Natural killer cell (primary cell): ENCODE measurements around the gene AEBP1. TPM values are rescaled to one million over a fixed set of nuclear protein-coding genes. Genes with fewer than 3 reads are reported as not detected.

Experiments
- ATAC-seq, 3 donors: fragments of 150-1000 bp in 2 of 3; fragments of 200-7000 bp in 1 of 3; cut with Tn5 transposase; 1 replicate in 1 of 3; 2 replicates in 2 of 3; pipeline ENCODE4 v1.10.0; 2021; ENCODE audit warnings: mild to moderate bottlenecking in 2 of 3, moderate library complexity in 2 of 3
- DNase-seq, 2 donors: peaks; one replicate each; pipeline versions ENCODE4 v3.0.0 to v3.0.0-alpha.2; 2013 to 2021; ENCODE audit warnings: mixed read lengths in 1 of 2
- H3K27ac ChIP-seq: one replicate; pipeline ENCODE4 v1.5.1; 2013; ENCODE audit warnings: mild to moderate bottlenecking, low read length
- H3K27me3 ChIP-seq: one replicate; pipeline ENCODE4 v1.6.1; 2013; ENCODE audit warnings: low read length; ENCODE audit not compliant: control insufficient read depth, insufficient read depth
- H3K36me3 ChIP-seq: one replicate; pipeline ENCODE4 v1.6.1; 2013; ENCODE audit warnings: low read length; ENCODE audit not compliant: control insufficient read depth, insufficient read depth
- H3K4me1 ChIP-seq: one replicate; pipeline ENCODE4 v1.6.1; 2013; ENCODE audit warnings: low read length; ENCODE audit not compliant: control insufficient read depth, insufficient read depth
- H3K4me3 ChIP-seq: one replicate; pipeline ENCODE4 v1.5.1; 2013; ENCODE audit warnings: low read length
- H3K9me3 ChIP-seq: one replicate; pipeline ENCODE4 v1.6.1; 2013; ENCODE audit warnings: low read length; ENCODE audit not compliant: control insufficient read depth, insufficient read depth
- H3K27ac Mint-ChIP-seq, 2 donors: one replicate each; pipeline ENCODE4 v1.8.0; 2022; ENCODE audit warnings: mild to moderate bottlenecking in 2 of 2, mixed read lengths in 2 of 2, moderate library complexity in 1 of 2
- H3K27me3 Mint-ChIP-seq, 2 donors: one replicate each; pipeline ENCODE4 v1.8.0; 2022; ENCODE audit warnings: low read depth in 2 of 2, mixed read lengths in 2 of 2
- H3K36me3 Mint-ChIP-seq: one replicate; pipeline ENCODE4 v1.8.0; 2022; ENCODE audit warnings: mixed read lengths
- H3K4me1 Mint-ChIP-seq, 2 donors: one replicate each; pipeline ENCODE4 v1.8.0; 2022; ENCODE audit warnings: mixed read lengths in 2 of 2
- H3K4me3 Mint-ChIP-seq: one replicate; pipeline ENCODE4 v1.8.0; 2022; ENCODE audit warnings: mild to moderate bottlenecking, moderate library complexity, mixed read lengths
- H3K9me3 Mint-ChIP-seq, 2 donors: one replicate each; pipeline ENCODE4 v1.8.0; 2022; ENCODE audit warnings: mixed read lengths in 2 of 2
- WGBS: methylation state at CpG from one replicate; pipeline ENCODE4 v1.1.7; 2013; ENCODE audit warnings: missing lambda C conversion rate; ENCODE audit not compliant: insufficient coverage; 5-methylcytosine and 5-hydroxymethylcytosine counted together
- intact Hi-C: fragments of 100-400 bp; cut with micrococcal nuclease; formaldehyde crosslinking; loops from one replicate; pipeline ENCODE4 v1.14.2; 2022
- total RNA-seq, 4 donors: library from RNA; stranded (reverse); fragments of 120-200 nt in 1 of 4; gene quantifications; one replicate each; pipeline versions ENCODE4 v1.2.3 to v1.2.4, GENCODE V29; 2013 to 2022
- TF ChIP-seq, protein P1 (sequence below): fragments of 200-600 bp; IDR thresholded peaks from one replicate; pipeline ENCODE4 v1.8.0; 2022; ENCODE audit warnings: antibody characterized with exemption

Gene AEBP1
- total RNA-seq, 3 donors from 2014 or later (not counting 1 experiment from before 2014, with no cell fraction given), result 3.3 to 9.0 (median 6.4) TPM

DNA sequence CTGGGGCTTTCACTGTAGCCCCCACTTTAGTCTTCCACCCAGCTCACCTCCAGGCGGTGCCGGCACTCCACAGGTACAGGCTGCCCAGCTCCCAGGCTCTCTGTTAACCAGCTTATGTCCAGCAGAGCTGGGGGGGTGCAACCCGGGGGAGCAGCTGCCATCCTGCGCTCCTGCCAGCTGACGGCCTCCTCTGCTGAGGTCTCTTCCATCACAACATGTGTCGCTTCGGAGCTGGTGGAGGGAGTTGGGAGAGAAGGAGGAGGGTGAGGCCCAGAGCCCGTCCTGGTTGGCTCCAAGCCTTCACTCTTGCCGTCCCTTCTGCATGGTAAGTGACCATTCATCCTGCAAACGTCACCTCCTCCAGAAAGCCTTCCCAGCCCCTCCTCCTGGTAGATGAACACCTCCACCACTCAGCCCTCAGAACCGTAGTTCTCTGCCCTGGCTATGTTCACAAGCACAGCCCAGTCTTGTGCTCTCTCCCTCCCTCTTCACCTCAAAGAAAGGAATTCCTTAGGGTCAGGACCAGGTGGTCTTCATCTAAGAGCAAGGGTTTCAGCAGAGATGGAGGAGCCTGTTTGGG lies 23.4 kb upstream of the AEBP1 start:
- peaks cover 42% of the 10 kb centered on the region for H3K36me3 ChIP-seq

DNA sequence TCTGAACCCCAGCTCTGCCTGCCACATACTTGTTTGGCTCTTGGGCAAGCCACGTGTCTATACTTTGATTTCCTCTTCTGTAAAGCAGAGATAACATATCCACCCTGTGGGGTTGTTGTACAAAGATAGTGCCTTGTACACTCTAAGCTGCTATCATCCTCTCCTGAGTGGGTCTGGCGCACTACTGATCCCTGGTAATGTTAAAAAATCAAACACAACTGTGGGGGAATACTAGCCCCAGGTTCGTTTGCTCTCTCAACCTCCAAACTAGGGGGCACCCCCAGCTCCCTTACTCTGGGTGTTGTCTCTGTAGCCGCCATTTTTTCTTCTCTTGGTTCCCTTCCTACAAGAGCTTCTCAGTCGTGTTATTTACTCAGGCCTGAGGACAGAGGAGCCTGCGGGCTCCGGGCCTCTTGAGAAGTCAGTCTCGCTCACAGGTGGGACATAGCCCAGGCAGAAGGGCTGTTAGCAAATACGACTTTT lies 22.8 kb upstream of the AEBP1 start:
- H3K27me3 Mint-ChIP-seq, result no peaks in the 10 kb centered on the region
- peaks cover 37% of the 10 kb centered on the region for H3K36me3 ChIP-seq
- H3K4me3 ChIP-seq, result peak overlapping the region; percentile 93
- ATAC-seq, result no peak
- peak in 1 of 2 donors; percentile 66 for DNase-seq
- H3K27me3 ChIP-seq, result no peaks in the 10 kb centered on the region
- 52% methylated on average over 8 of the region's 9 CpGs for WGBS
- peak overlapping the region; percentile 95 for H3K27ac ChIP-seq
- TF ChIP-seq, protein P1, sequence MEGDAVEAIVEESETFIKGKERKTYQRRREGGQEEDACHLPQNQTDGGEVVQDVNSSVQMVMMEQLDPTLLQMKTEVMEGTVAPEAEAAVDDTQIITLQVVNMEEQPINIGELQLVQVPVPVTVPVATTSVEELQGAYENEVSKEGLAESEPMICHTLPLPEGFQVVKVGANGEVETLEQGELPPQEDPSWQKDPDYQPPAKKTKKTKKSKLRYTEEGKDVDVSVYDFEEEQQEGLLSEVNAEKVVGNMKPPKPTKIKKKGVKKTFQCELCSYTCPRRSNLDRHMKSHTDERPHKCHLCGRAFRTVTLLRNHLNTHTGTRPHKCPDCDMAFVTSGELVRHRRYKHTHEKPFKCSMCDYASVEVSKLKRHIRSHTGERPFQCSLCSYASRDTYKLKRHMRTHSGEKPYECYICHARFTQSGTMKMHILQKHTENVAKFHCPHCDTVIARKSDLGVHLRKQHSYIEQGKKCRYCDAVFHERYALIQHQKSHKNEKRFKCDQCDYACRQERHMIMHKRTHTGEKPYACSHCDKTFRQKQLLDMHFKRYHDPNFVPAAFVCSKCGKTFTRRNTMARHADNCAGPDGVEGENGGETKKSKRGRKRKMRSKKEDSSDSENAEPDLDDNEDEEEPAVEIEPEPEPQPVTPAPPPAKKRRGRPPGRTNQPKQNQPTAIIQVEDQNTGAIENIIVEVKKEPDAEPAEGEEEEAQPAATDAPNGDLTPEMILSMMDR, result no peak
- H3K36me3 Mint-ChIP-seq, result peaks cover 9% of the 10 kb centered on the region
- H3K4me3 Mint-ChIP-seq, result peak overlapping the region; percentile 94
- intact Hi-C loops, result loop anchor here (5.0 kb wide), 3 partner anchors 34 to 1031 kb away; partner anchors contain the start of genes TBRG4 and YKT6
- H3K27ac Mint-ChIP-seq, result peak overlapping the region; percentile 93
- no peaks in the 10 kb centered on the region for H3K9me3 ChIP-seq
- peaks cover 47% of the 10 kb centered on the region for H3K4me1 ChIP-seq
- no peaks in the 10 kb centered on the region for H3K9me3 Mint-ChIP-seq
- peaks cover 36 to 38% of the 10 kb centered on the region in 2 donors for H3K4me1 Mint-ChIP-seq

More for the DNA sequence above, 23.4 kb upstream of the AEBP1 start:
- peak overlapping the region; percentile 94 for H3K4me3 Mint-ChIP-seq
- peaks cover 9% of the 10 kb centered on the region for H3K36me3 Mint-ChIP-seq
- WGBS, result 92% methylated on average over 11 of the region's 11 CpGs
- peaks cover 36 to 38% of the 10 kb centered on the region in 2 donors for H3K4me1 Mint-ChIP-seq
- no peaks in the 10 kb centered on the region for H3K9me3 Mint-ChIP-seq
- intact Hi-C loops, result loop anchor here (5.0 kb wide), 3 partner anchors 33 to 1032 kb away; partner anchors contain the start of genes TBRG4 and YKT6
- ATAC-seq (no peak), DNase-seq (no peak)
- peaks cover 47% of the 10 kb centered on the region for H3K4me1 ChIP-seq
- peak overlapping the region; percentile 95 for H3K27ac ChIP-seq
- no peaks in the 10 kb centered on the region for H3K27me3 ChIP-seq
- H3K27ac Mint-ChIP-seq, result peak overlapping the region; percentile 93
- no peak overlapping the region for H3K4me3 ChIP-seq
- H3K9me3 ChIP-seq, result no peaks in the 10 kb centered on the region
- H3K27me3 Mint-ChIP-seq, result no peaks in the 10 kb centered on the region
- TF ChIP-seq, protein P1, result no peak

DNA sequence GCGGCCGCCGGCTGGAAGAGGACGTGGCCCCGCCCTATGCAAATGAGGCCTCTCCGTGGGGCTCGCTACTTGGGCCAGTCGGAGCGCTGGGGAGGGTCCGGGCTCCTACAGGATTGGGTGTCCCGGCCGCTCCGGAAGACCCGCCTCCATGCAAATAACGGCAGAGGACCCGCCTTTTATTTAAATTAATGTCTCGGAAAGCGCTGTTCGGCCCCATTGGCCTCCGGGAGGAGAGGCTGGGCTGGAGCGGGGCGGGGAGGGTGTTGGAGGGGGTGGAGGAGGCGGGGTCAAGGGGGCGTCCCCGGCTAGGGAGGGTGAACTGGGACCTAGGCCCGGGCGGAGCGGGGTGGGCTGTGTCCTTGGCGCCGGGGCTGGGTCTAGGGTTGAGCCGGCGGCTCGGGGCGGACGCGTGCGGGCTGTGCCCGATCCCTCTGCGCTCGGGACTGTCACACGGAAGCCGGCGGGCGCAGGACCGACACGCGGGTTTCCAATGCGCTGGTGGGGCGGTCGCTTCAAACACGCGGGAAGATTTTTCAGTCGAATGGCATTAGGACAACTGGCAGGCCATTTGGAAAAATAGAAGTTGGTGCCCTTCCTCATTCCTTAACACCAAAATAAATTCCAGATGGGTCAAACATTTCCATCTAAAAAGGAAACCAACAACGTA lies 21.5 kb upstream of the AEBP1 start:
- peak overlapping the region; percentile 94 for H3K4me3 Mint-ChIP-seq
- intact Hi-C loops, result loop anchor here (1.0 to 5.0 kb wide), 5 partner anchors 8 to 1030 kb away; partner anchors contain the start of genes POLD2, TBRG4 and YKT6
- WGBS, result 0% methylated on average over 53 of the region's 54 CpGs
- no peaks in the 10 kb centered on the region for H3K27me3 Mint-ChIP-seq
- H3K4me3 ChIP-seq, result peak overlapping the region; percentile 93
- peaks cover 26% of the 10 kb centered on the region for H3K36me3 ChIP-seq
- peaks cover 28 to 33% of the 10 kb centered on the region in 2 donors for H3K4me1 Mint-ChIP-seq
- peak overlapping the region; percentile 80 for H3K27ac ChIP-seq
- DNase-seq (peak; percentile 95 to 99), ATAC-seq (peak; percentile 92 to 98 (median 93))
- H3K27ac Mint-ChIP-seq, result peak overlapping the region; percentile 93
- H3K27me3 ChIP-seq, result no peaks in the 10 kb centered on the region
- TF ChIP-seq, protein P1, result no peak
- H3K9me3 ChIP-seq, result no peaks in the 10 kb centered on the region
- no peaks in the 10 kb centered on the region for H3K9me3 Mint-ChIP-seq
- peaks cover 39% of the 10 kb centered on the region for H3K4me1 ChIP-seq
- peaks cover 5% of the 10 kb centered on the region for H3K36me3 Mint-ChIP-seq
